H9 (cell line): ENCODE measurements around the gene SLC35A4. TPM values are rescaled to one million over a fixed set of nuclear protein-coding genes. Genes with fewer than 3 reads are reported as not detected.
A peak's percentile ranks its signal among the peaks of the same experiment; 100 is the strongest.

Experiments
- DNase-seq: peaks from one replicate; pipeline ENCODE4 v3.0.0-alpha.2; 2017
- H2AFZ ChIP-seq: one replicate; pipeline ENCODE4 v1.6.1; 2013; ENCODE audit warnings: mild to moderate bottlenecking, low read length, control low read depth, moderate library complexity
- H2AK5ac ChIP-seq: 2 replicates; pipeline ENCODE4 v1.6.1; 2013; ENCODE audit warnings: low read length, control low read depth, mixed read lengths; ENCODE audit not compliant: insufficient read length
- H2BK120ac ChIP-seq: one replicate; pipeline ENCODE4 v1.6.1; 2013; ENCODE audit warnings: low read depth, mild to moderate bottlenecking, low read length, control low read depth, inconsistent platforms; ENCODE audit not compliant: poor library complexity, severe bottlenecking
- H2BK12ac ChIP-seq: 2 replicates; pipeline ENCODE4 v1.6.1; 2013; ENCODE audit warnings: low read length, control low read depth, mixed read lengths, low read depth; ENCODE audit not compliant: insufficient read length
- H2BK15ac ChIP-seq: 2 replicates; pipeline ENCODE4 v1.6.1; 2013; ENCODE audit warnings: low read depth, low read length, control low read depth
- H2BK20ac ChIP-seq: one replicate; pipeline ENCODE4 v1.6.1; 2013; ENCODE audit warnings: low read depth, mild to moderate bottlenecking, low read length, control low read depth, inconsistent platforms; ENCODE audit not compliant: poor library complexity, severe bottlenecking
- H2BK5ac ChIP-seq: 2 replicates; pipeline ENCODE4 v1.6.1; 2013; ENCODE audit warnings: low read length, control low read depth, mixed read lengths; ENCODE audit not compliant: insufficient read length
- H3K14ac ChIP-seq: 2 replicates; pipeline ENCODE4 v1.6.1; 2013; ENCODE audit warnings: low read length, control low read depth; ENCODE audit not compliant: insufficient read depth
- H3K18ac ChIP-seq: 2 replicates; pipeline ENCODE4 v1.6.1; 2013; ENCODE audit warnings: low read depth, mild to moderate bottlenecking, mixed read lengths, low read length, control low read depth; ENCODE audit not compliant: insufficient read length
- H3K23ac ChIP-seq: 2 replicates; pipeline ENCODE4 v1.6.1; 2013; ENCODE audit warnings: low read length, control low read depth, mixed read lengths, low read depth; ENCODE audit not compliant: insufficient read length
- H3K23me2 ChIP-seq: 2 replicates; pipeline ENCODE4 v1.6.1; 2013; ENCODE audit warnings: low read depth, mild to moderate bottlenecking, mixed read lengths, low read length, control low read depth; ENCODE audit not compliant: insufficient read length, poor library complexity, severe bottlenecking
- H3K27ac ChIP-seq: 2 replicates; pipeline ENCODE4 v1.5.1; 2013; ENCODE audit warnings: low read length, control low read depth, mixed read lengths, low read depth; ENCODE audit not compliant: insufficient read length
- H3K27me3 ChIP-seq: 2 replicates; pipeline ENCODE4 v1.6.1; 2013; ENCODE audit warnings: low read length, control low read depth, inconsistent platforms; ENCODE audit not compliant: insufficient read depth
- H3K4ac ChIP-seq: 2 replicates; pipeline ENCODE4 v1.6.1; 2013; ENCODE audit warnings: low read depth, mild to moderate bottlenecking, control low read depth, inconsistent platforms, low read length, moderate library complexity
- H3K4me1 ChIP-seq: 2 replicates; pipeline ENCODE4 v1.6.1; 2013; ENCODE audit warnings: low read length, control low read depth, inconsistent platforms; ENCODE audit not compliant: insufficient read depth
- H3K4me2 ChIP-seq: 2 replicates; pipeline ENCODE4 v1.6.1; 2013; ENCODE audit warnings: low read length, control low read depth, mixed read lengths; ENCODE audit not compliant: insufficient read length, insufficient read depth
- H3K56ac ChIP-seq: 2 replicates; pipeline ENCODE4 v1.6.1; 2013; ENCODE audit warnings: low read depth, mild to moderate bottlenecking, mixed read lengths, low read length, control low read depth; ENCODE audit not compliant: insufficient read length
- H3K79me1 ChIP-seq: 2 replicates; pipeline ENCODE4 v1.6.1; 2013; ENCODE audit warnings: low read depth, mild to moderate bottlenecking, moderate library complexity, low read length, control low read depth, inconsistent platforms; ENCODE audit not compliant: insufficient read depth, poor library complexity, severe bottlenecking
- H3K79me2 ChIP-seq: 2 replicates; pipeline ENCODE4 v1.6.1; 2013; ENCODE audit warnings: low read length, control low read depth, inconsistent platforms; ENCODE audit not compliant: insufficient read depth
- H3K9ac ChIP-seq: 2 replicates; pipeline ENCODE4 v1.6.1; 2013; ENCODE audit warnings: low read length, control low read depth, mixed read lengths; ENCODE audit not compliant: insufficient read length; ENCODE audit errors: extremely low read depth
- H3K9me3 ChIP-seq: one replicate; pipeline ENCODE4 v1.6.1; 2013; ENCODE audit warnings: low read depth, low read length, inconsistent platforms; ENCODE audit not compliant: control insufficient read depth
- H3T11ph ChIP-seq: one replicate; pipeline ENCODE4 v1.6.1; 2013; ENCODE audit warnings: mild to moderate bottlenecking, low read length, control low read depth, inconsistent platforms
- H4K20me1 ChIP-seq: one replicate; pipeline ENCODE4 v1.6.1; 2013; ENCODE audit not compliant: control insufficient read depth, insufficient read length, insufficient read depth
- H4K5ac ChIP-seq: 2 replicates; pipeline ENCODE4 v1.6.1; 2013; ENCODE audit warnings: low read depth, mild to moderate bottlenecking, mixed read lengths, low read length, control low read depth; ENCODE audit not compliant: insufficient read length
- H4K8ac ChIP-seq: replicated peaks from 2 replicates; pipeline ENCODE4 v1.6.1; 2013; ENCODE audit warnings: low read length, control low read depth, mixed read lengths, low read depth; ENCODE audit not compliant: insufficient read length
- H4K91ac ChIP-seq: 2 replicates; pipeline ENCODE4 v1.6.1; 2013; ENCODE audit warnings: low read depth, mild to moderate bottlenecking, moderate library complexity, mixed read lengths, low read length, control low read depth; ENCODE audit not compliant: insufficient read length
- H3K27ac Mint-ChIP-seq, 3 experiments: 2 replicates in 2 of 3; 3 replicates in 1 of 3; pipeline ENCODE4 v1.8.0; 2020 to 2021; ENCODE audit warnings: mixed read lengths in 3 of 3, mild to moderate bottlenecking in 1 of 3, moderate library complexity in 1 of 3
- H3K27me3 Mint-ChIP-seq: 2 replicates; pipeline ENCODE4 v1.8.0; 2021; ENCODE audit warnings: low read depth, mild to moderate bottlenecking, moderate library complexity, mixed read lengths
- H3K36me3 Mint-ChIP-seq, 3 experiments: 2 replicates in 2 of 3; 3 replicates in 1 of 3; pipeline ENCODE4 v1.8.0; 2020 to 2021; ENCODE audit warnings: low read depth in 3 of 3, mixed read lengths in 3 of 3; ENCODE audit not compliant: insufficient read depth in 1 of 3
- H3K4me1 Mint-ChIP-seq, 2 experiments: 2 replicates each; pipeline ENCODE4 v1.8.0; 2020; ENCODE audit warnings: mixed read lengths in 2 of 2
- H3K4me3 Mint-ChIP-seq, 2 experiments: 2 replicates in 1 of 2; 3 replicates in 1 of 2; pipeline ENCODE4 v1.8.0; 2020 to 2021; ENCODE audit warnings: mild to moderate bottlenecking in 2 of 2, mixed read lengths in 2 of 2, moderate library complexity in 1 of 2
- H3K9me3 Mint-ChIP-seq, 2 experiments: 2 replicates in 1 of 2; 3 replicates in 1 of 2; pipeline ENCODE4 v1.8.0; 2020; ENCODE audit warnings: mild to moderate bottlenecking in 2 of 2, mixed read lengths in 2 of 2, moderate library complexity in 1 of 2
- CTCF ChIP-seq: fragments of 200-600 bp; sonication (generic); conservative IDR thresholded peaks from 3 replicates; pipeline ENCODE4 v1.8.0; 2021; ENCODE audit warnings: antibody characterized with exemption, mild to moderate bottlenecking
- WGBS: extraction: QIAGEN DNeasy Blood & Tissue Kit; methylation state at CpG from one replicate; pipeline ENCODE4 v1.1.7; 2013; ENCODE audit warnings: missing lambda C conversion rate, low lambda C conversion rate, mixed read lengths; ENCODE audit not compliant: insufficient read length; ENCODE audit errors: extremely low coverage; 5-methylcytosine and 5-hydroxymethylcytosine counted together
- total RNA-seq: library from RNA; stranded (reverse); gene quantifications from 2 replicates; pipeline ENCODE4 v1.2.1, GENCODE V29; 2021

Gene SLC35A4
- total RNA-seq, 1 experiment from 2014 or later: 92.0 TPM

GRCh38 chr5:140566665-140567064 lies 2.0 kb downstream of the SLC35A4 start:
- H3K9me3 ChIP-seq: no peaks in the 10 kb centered on the region
- H2BK15ac ChIP-seq: no peak overlapping the region
- no peaks in the 10 kb centered on the region for H3K27me3 ChIP-seq
- H3K27me3 Mint-ChIP-seq: no peaks in the 10 kb centered on the region; the same call in 1 of the 2 replicates
- H3K14ac ChIP-seq: no peak overlapping the region
- H3K9me3 Mint-ChIP-seq: no peaks in the 10 kb centered on the region; a peak in 2 of 5 replicates
- no peak overlapping the region for H4K8ac ChIP-seq
- H4K91ac ChIP-seq: no peak overlapping the region
- H2BK12ac ChIP-seq: no peak overlapping the region
- no peak overlapping the region for H3K56ac ChIP-seq
- H3K9ac ChIP-seq: no peak overlapping the region
- no peak overlapping the region for H3K18ac ChIP-seq
- H3K4me1 Mint-ChIP-seq: peaks cover 14 to 18% of the 10 kb centered on the region in 2 experiments
- no peaks in the 10 kb centered on the region for H3K79me1 ChIP-seq
- TF ChIP-seq CTCF: no peak
- H3K23ac ChIP-seq: no peak overlapping the region
- no peak overlapping the region for H2BK5ac ChIP-seq
- peaks cover 4% of the 10 kb centered on the region; the same call in 1 of the 2 replicates for H3K4me1 ChIP-seq
- no peak overlapping the region for H3K4me2 ChIP-seq
- H3K4me3 Mint-ChIP-seq: peak overlapping the region in 1 of 2 experiments; percentile 34; a peak in 1 of 5 replicates
- H2AK5ac ChIP-seq: no peak overlapping the region
- H4K20me1 ChIP-seq: no peaks in the 10 kb centered on the region
- peaks cover 9 to 33% (median 22%) of the 10 kb centered on the region in 3 experiments for H3K36me3 Mint-ChIP-seq
- H2AFZ ChIP-seq: no peak overlapping the region
- peaks cover 10% of the 10 kb centered on the region for H3K23me2 ChIP-seq
- no peak overlapping the region for H3T11ph ChIP-seq
- no peak overlapping the region for H4K5ac ChIP-seq
- H3K27ac ChIP-seq: no peak overlapping the region
- no peak overlapping the region for H3K4ac ChIP-seq
- H3K27ac Mint-ChIP-seq: no peak overlapping the region
- H3K79me2 ChIP-seq: no peaks in the 10 kb centered on the region
- no peak for DNase-seq
- H2BK20ac ChIP-seq: no peak overlapping the region
- no peak overlapping the region for H2BK120ac ChIP-seq
- whole genome bisulfite sequencing: no CpG with 5 or more reads among the region's 5 CpGs
